IPS-20b (cell line): ENCODE data around the gene GPR137.

Source experiments
- H3K27ac ChIP-seq: one replicate; pipeline ENCODE4 v1.5.1; 2013; ENCODE audit warnings: low read length
- H3K27me3 ChIP-seq: 2 replicates; pipeline ENCODE4 v1.6.1; 2013; ENCODE audit warnings: mild to moderate bottlenecking, low read length, inconsistent platforms; ENCODE audit not compliant: insufficient read depth
- H3K36me3 ChIP-seq: 2 replicates; pipeline ENCODE4 v1.6.1; 2013; ENCODE audit warnings: low read depth, mild to moderate bottlenecking, inconsistent platforms, low read length, moderate library complexity; ENCODE audit not compliant: insufficient read depth
- H3K4me1 ChIP-seq: 2 replicates; pipeline ENCODE4 v1.6.1; 2013; ENCODE audit warnings: mild to moderate bottlenecking, control low read depth, inconsistent platforms, low read length, moderate library complexity; ENCODE audit not compliant: insufficient read depth
- H3K4me3 ChIP-seq: 2 replicates; pipeline ENCODE4 v1.5.1; 2013; ENCODE audit warnings: mild to moderate bottlenecking, low read length, inconsistent platforms
- H3K9ac ChIP-seq: 2 replicates; pipeline ENCODE4 v1.6.1; 2013; ENCODE audit warnings: low read depth, mild to moderate bottlenecking, inconsistent platforms, low read length, moderate library complexity
- H3K9me3 ChIP-seq: 2 replicates; pipeline ENCODE4 v1.6.1; 2013; ENCODE audit warnings: mild to moderate bottlenecking, low read depth, low read length, inconsistent platforms; ENCODE audit not compliant: insufficient read depth

The GPR137 gene

DNA sequence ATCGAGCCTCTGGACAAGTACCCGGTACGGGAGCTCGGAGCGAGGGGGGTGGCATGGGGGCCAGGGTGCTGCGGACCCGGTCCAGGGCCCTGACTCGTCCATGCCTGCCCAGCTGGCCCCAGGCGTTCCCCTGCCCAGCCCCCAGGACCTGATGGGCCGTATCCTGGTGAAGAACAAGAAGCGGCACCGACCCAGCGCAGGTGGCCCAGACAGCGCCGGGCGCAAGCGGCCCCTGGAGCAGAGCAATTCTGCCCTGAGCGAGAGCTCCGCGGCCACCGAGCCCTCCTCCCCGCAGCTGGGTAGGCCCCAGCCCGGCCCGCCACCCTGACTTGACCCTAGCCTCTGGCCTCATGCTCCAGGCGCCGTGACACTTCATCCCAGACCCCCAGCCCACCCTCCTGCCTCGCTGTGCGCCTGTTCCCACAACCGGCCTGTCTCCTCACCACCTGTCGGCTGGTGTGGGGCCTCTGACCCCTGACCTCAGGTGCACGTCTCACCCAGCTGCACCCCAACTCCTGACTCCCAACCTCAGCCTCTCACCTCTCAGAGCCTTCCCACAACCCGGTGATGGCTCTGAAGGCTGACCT lies 26.6 kb upstream of the GPR137 start:
- Histone ChIP-seq H3K9ac (no peak overlapping the region), H3K36me3 (peaks cover 84% of the 10 kb centered on the region), H3K27ac (no peak overlapping the region), H3K27me3 (no peaks in the 10 kb centered on the region), H3K4me1 (peaks cover 3% of the 10 kb centered on the region; the same call in 1 of the 2 replicates), H3K9me3 (no peaks in the 10 kb centered on the region), H3K4me3 (no peak overlapping the region)

DNA sequence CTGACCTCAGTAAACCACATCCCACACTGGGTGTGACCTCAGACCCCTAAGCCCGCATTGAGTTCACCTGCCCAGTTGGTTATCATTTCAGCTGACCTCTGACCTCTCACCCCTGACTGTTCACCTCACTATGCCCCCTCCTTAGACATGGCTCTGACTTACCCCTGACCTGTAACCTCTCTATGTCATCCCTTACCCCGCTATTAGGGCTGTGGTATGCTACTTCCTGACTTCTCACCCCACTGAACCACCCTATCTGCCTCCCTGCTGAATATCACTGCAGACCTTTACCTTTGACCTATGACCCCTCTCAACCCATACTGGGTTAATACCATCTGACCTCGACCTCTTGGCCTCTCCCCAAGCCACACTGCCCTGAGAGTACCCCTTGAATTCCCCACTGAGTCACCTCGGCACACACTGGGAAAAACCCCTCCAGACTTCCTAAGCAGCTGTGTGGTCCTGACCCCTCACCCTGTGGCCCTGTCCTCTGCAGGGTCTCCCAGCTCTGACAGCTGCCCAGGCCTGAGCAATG lies 26.0 kb upstream of the GPR137 start:
- Histone ChIP-seq H3K9ac (no peak overlapping the region), H3K27me3 (no peaks in the 10 kb centered on the region), H3K4me1 (peaks cover 3% of the 10 kb centered on the region; the same call in 1 of the 2 replicates), H3K27ac (no peak overlapping the region), H3K36me3 (peaks cover 88% of the 10 kb centered on the region), H3K9me3 (no peaks in the 10 kb centered on the region), H3K4me3 (no peak overlapping the region)

DNA sequence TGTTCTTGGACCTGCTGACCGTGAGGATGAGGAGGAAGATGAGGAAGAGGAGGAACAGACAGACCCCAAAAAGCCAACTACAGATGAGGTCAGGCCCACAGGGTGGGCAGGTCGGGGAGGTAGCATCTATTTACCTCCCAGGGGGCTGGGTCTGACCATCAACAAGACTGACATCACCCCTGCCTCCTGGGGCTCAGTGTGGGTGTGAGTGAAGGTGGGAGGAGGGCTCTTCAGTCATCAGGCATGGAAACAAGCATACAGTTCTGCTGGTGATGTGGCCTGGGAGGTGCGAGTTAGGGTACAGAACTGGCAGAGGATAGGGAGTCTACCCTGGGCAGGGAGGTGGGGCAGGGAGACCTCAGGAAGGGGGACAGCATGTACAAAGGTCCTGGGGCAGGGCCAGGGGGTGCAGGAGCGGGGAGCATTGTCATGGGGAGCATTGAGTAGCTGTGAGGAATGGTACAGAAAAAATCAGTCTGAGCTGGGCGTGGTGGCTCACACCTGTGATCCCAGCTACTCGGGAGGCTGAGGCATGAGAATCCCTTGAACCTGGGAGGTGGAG lies 25.4 kb upstream of the GPR137 start:
- H3K27ac ChIP-seq, result no peak overlapping the region

DNA sequence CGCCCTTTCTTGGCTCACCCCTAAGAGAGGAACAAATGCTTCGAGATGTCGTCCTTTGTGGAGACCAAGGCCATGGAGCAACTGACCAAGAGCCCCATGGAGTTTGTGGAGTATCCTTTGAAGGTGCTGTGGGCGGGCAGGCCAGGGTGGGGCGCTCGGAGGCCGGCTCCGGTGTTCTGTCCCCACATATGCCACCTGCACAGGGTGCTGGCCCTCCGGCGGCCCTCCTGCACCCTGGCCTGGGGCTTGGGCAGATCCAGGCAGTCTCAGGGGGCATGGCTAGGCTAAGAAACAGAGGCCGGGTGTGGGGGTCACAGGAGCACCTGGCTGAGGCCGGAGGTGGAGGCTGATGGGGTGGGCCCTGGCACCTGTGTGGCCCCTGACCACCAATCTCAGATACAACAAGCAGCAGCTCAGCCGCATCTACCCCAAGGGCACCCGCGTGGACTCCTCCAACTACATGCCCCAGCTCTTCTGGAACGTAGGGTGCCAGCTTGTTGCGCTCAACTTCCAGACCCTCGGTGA lies 24.0 kb upstream of the GPR137 start:
- peaks cover 85% of the 10 kb centered on the region for H3K36me3 ChIP-seq
- no peaks in the 10 kb centered on the region for H3K9me3 ChIP-seq
- no peaks in the 10 kb centered on the region for H3K27me3 ChIP-seq
- no peak overlapping the region for H3K4me3 ChIP-seq
- no peak overlapping the region for H3K9ac ChIP-seq
- H3K27ac ChIP-seq, result no peak overlapping the region
- peaks cover 3% of the 10 kb centered on the region; the same call in 1 of the 2 replicates for H3K4me1 ChIP-seq

More for the DNA sequence above, 25.4 kb upstream of the GPR137 start:
- Histone ChIP-seq H3K4me1 (peaks cover 3% of the 10 kb centered on the region; the same call in 1 of the 2 replicates), H3K9me3 (no peaks in the 10 kb centered on the region), H3K9ac (no peak overlapping the region), H3K4me3 (no peak overlapping the region), H3K27me3 (no peaks in the 10 kb centered on the region), H3K36me3 (peaks cover 85% of the 10 kb centered on the region)

DNA sequence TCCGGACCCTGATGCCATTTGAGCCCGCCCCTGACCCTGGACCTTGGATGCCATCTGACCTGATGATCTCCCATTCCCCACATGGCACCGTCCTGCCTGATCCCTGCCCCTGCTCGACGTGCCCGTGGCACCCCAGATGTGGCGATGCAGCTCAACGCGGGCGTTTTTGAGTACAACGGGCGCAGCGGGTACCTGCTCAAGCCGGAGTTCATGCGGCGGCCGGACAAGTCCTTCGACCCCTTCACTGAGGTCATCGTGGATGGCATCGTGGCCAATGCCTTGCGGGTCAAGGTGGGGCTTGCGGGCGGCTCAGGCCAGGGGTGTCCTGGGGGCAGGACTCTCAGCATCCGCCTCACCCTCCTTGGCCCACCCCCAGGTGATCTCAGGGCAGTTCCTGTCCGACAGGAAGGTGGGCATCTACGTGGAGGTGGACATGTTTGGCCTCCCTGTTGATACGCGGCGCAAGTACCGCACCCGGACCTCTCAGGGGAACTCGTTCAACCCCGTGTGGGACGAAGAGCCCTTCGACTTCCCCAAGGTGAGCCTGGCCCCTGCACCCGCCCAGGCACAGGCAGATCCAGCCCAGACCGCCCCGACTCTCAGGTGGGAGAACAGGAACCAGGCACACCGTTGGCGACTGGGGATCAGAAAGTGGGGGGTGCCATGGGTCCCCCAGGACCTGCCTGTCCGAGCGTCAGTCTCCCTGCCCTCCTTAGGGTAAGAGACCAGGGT lies 23.2 kb upstream of the GPR137 start:
- H3K9me3 ChIP-seq, result no peaks in the 10 kb centered on the region
- H3K9ac ChIP-seq, result no peak overlapping the region
- H3K27ac ChIP-seq, result no peak overlapping the region
- H3K4me1 ChIP-seq, result peaks cover 3% of the 10 kb centered on the region; the same call in 1 of the 2 replicates
- no peak overlapping the region for H3K4me3 ChIP-seq
- no peaks in the 10 kb centered on the region for H3K27me3 ChIP-seq
- H3K36me3 ChIP-seq, result peaks cover 89% of the 10 kb centered on the region

DNA sequence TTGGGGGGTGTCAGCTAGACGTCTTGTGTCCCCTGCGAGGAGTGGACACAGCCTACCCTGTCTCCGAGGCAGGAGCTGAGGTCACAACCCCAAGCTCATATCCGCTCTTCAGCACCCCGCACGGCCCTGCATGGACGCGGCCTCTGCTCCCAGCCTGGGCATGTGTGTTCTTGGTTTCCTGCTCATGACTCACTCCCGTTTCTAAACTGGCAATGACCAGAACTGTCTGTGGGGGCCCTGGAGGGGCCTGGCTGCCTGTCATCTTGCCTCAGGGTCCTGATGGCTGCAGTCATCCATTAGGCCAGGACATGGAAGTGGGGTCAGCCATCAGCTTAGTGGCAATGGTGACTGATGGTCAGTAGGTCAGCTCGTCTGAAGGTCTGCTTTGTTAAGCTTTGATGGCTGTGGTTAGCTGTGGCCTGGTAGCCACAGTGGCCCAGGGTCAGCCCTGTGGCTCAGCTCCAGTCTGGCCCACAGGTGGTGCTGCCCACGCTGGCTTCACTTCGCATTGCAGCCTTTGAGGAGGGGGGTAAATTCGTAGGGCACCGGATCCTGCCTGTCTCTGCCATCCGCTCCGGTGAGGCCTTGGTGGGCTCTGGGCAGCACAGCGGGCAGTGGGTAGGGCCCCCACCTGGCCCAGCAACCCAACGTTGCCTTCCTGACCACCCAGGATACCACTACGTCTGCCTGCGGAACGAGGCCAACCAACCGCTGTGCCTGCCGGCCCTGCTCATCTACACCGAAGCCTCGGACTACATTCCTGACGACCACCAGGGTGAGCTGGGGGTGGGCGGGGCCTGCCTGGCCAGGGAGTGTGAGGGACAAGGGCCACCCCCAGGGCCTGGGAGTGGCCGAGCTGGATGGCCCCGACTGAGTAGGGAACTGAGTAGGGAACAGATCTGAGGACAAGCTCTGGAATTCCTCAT lies 22.4 kb upstream of the GPR137 start:
- Histone ChIP-seq H3K27me3 (no peaks in the 10 kb centered on the region), H3K9ac (no peak overlapping the region), H3K4me3 (no peak overlapping the region), H3K36me3 (peaks cover 86% of the 10 kb centered on the region), H3K9me3 (no peaks in the 10 kb centered on the region), H3K4me1 (peaks cover 3% of the 10 kb centered on the region; the same call in 1 of the 2 replicates), H3K27ac (no peak overlapping the region)

DNA sequence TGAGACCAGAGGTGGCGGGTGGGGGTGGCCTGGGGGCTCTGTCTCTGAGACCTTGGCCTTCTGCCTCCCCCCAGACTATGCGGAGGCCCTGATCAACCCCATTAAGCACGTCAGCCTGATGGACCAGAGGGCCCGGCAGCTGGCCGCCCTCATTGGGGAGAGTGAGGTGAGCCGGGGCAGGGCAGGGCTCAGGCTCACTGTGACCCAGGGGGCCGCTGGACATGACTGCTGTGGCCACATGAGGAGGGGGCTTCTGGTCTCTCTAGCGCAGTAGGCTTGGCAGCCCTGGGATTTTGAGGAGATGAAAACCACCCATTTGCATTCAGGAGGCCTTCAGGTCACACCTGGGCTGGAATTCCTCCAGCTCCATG lies 21.7 kb upstream of the GPR137 start:
- Histone ChIP-seq H3K9ac (no peak overlapping the region), H3K27ac (no peak overlapping the region)

DNA sequence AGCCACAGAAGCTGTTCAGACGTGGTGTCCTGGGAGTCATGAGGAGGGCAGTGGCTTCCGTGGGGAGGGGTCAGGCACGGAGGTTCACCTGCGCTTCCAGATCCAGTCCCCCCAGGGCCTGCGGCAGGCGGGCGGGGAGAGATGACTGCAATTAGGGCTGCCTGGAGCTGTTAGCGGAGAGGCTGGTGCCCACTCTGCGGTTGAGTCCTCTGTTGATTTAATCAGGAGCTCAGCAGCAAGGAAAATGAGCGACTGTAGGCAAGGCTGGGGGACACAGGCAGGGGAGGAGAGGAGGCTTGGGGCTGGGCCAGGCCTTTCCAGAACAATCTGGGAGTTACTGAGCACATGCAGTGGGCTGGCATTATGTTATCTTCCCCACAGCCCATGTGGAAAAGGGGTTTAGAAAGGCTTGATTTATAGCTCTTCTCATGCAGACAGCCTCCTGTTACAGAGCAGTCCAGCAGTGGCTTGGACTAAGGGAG lies 21.2 kb upstream of the GPR137 start:
- H3K4me1 ChIP-seq, result peaks cover 7% of the 10 kb centered on the region
- no peak overlapping the region for H3K9ac ChIP-seq
- H3K27me3 ChIP-seq, result no peaks in the 10 kb centered on the region
- H3K36me3 ChIP-seq, result peaks cover 75% of the 10 kb centered on the region
- no peak overlapping the region for H3K27ac ChIP-seq
- no peak overlapping the region for H3K4me3 ChIP-seq
- H3K9me3 ChIP-seq, result no peaks in the 10 kb centered on the region

More for the DNA sequence above, 21.7 kb upstream of the GPR137 start:
- no peak overlapping the region for H3K4me3 ChIP-seq
- H3K4me1 ChIP-seq, result peaks cover 6% of the 10 kb centered on the region
- H3K9me3 ChIP-seq, result no peaks in the 10 kb centered on the region
- peaks cover 80% of the 10 kb centered on the region for H3K36me3 ChIP-seq
- H3K27me3 ChIP-seq, result no peaks in the 10 kb centered on the region

DNA sequence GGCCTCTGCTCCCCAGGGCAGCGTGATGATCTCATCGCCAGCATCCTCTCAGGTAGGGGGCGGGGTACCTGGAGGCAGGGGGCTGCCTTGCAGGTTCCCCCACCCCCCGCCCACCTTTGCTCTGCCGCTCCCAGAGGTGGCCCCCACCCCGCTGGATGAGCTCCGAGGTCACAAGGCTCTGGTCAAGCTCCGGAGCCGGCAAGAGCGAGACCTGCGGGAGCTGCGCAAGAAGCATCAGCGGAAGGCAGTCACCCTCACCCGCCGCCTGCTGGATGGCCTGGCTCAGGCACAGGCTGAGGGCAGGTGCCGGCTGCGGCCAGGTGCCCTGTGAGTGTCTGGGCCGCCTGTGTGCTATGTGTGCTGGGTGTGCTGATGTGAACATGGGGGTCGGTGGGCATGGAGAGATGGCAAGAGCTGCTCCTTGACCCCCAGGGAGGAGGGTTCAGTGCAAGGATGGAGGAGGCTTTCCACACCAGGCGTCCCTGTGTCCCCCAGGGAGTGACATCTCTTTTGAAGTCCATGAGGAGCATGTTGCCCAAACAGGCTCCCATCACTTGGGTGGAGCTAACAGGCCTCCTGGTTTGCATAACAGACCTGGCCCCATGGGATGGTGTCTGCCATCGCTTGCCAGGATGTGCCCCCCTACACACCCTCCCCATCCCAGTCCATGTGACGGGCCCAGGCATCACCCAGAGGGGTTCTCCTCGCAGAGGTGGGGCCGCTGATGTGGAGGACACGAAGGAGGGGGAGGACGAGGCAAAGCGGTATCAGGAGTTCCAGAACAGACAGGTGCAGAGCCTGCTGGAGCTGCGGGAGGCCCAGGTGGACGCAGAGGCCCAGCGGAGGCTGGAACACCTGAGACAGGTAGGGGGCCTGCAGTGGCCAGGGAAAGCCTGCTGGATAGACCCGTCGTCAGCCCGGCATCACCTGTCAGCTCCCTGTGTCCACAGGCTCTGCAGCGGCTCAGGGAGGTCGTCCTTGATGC lies 20.2 kb upstream of the GPR137 start:
- no peak overlapping the region for H3K9ac ChIP-seq
- no peaks in the 10 kb centered on the region for H3K9me3 ChIP-seq
- H3K4me3 ChIP-seq, result no peak overlapping the region
- H3K27ac ChIP-seq, result no peak overlapping the region
- peaks cover 7% of the 10 kb centered on the region for H3K4me1 ChIP-seq
- H3K27me3 ChIP-seq, result no peaks in the 10 kb centered on the region
- H3K36me3 ChIP-seq, result peaks cover 64% of the 10 kb centered on the region

DNA sequence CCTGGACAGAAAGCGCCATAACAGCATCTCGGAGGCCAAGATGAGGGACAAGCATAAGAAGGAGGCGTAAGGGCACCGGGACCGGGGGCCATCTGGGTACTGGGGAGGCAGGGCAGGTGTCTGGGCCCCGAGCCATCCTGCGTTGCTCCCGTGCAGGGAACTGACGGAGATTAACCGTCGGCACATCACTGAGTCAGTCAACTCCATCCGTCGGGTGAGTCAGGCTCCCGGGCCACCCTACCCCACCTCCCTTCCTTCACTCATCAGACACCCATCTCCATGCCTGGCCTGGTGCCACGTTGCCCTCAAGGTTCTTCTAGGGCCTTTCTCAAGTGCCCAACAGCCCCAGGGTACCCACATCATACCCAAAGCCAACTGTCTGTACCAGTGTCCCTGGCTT lies 19.3 kb upstream of the GPR137 start:
- no peaks in the 10 kb centered on the region for H3K27me3 ChIP-seq
- H3K9me3 ChIP-seq, result no peaks in the 10 kb centered on the region
- H3K4me3 ChIP-seq, result no peak overlapping the region
- H3K9ac ChIP-seq, result no peak overlapping the region
- H3K27ac ChIP-seq, result no peak overlapping the region
- peaks cover 7% of the 10 kb centered on the region for H3K4me1 ChIP-seq
- H3K36me3 ChIP-seq, result peaks cover 56% of the 10 kb centered on the region
